ENCODE measurements around the gene C10orf90. TPM values are rescaled to one million over a fixed set of nuclear protein-coding genes. Genes with fewer than 3 reads are reported as not detected.

Gene C10orf90
- total and polyA plus RNA-seq, 8 donors = 0.32 to 0.64 (median 0.47) TPM; not detected in 5

GRCh38 chr10:126705131-126705530, 34.6 kb upstream of the C10orf90 start:
- no peak for ATAC-seq
- WGBS, 2 donors = 54 to 68% methylated on average over 5 of the region's 5 CpGs

GRCh38 chr10:126704649-126705048, 34.2 kb upstream of the C10orf90 start:
- Histone ChIP-seq H3K4me1 (no peaks in the 10 kb centered on the region), H3K36me3 (no peaks in the 10 kb centered on the region), H3K9me3 (no peaks in the 10 kb centered on the region), H3K27ac (no peak overlapping the region), H3K27me3 (no peaks in the 10 kb centered on the region), H3K4me3 (no peak overlapping the region)
- WGBS, 2 donors = 49 to 53% methylated on average over 7 of the region's 7 CpGs
- ATAC-seq (no peak), FAIRE-seq (no peak), DNase-seq (no peak)
- TF ChIP-seq CTCF (IDR thresholded peaks at IDR 0.05) = no peak
- intact Hi-C loops (cut with DNase I) = no loop called here

More at GRCh38 chr10:126705131-126705530, 34.6 kb upstream of the C10orf90 start:
- Histone ChIP-seq H3K9me3 (no peaks in the 10 kb centered on the region), H3K27me3 (no peaks in the 10 kb centered on the region), H3K36me3 (no peaks in the 10 kb centered on the region), H3K4me1 (no peaks in the 10 kb centered on the region), H3K27ac (no peak overlapping the region), H3K4me3 (no peak overlapping the region)
- FAIRE-seq (no peak), DNase-seq (no peak)
- no peak for TF ChIP-seq CTCF (IDR thresholded peaks at IDR 0.05)
- intact Hi-C loops (cut with DNase I) = no loop called here

GRCh38 chr10:126702181-126702580, 31.7 kb upstream of the C10orf90 start:
- Histone ChIP-seq H3K9me3 (no peaks in the 10 kb centered on the region), H3K4me3 (no peak overlapping the region), H3K36me3 (no peaks in the 10 kb centered on the region), H3K27ac (no peak overlapping the region), H3K27me3 (no peaks in the 10 kb centered on the region), H3K4me1 (no peaks in the 10 kb centered on the region)
- intact Hi-C loops (cut with DNase I) = no loop called here
- DNase-seq (no peak), ATAC-seq (no peak), FAIRE-seq (no peak)
- no peak for TF ChIP-seq CTCF (IDR thresholded peaks at IDR 0.05)
- WGBS, 2 donors = 64 to 71% methylated on average over 3 of the region's 3 CpGs

- no peaks in the 10 kb centered on the region for H3K36me3 ChIP-seq
- no peaks in the 10 kb centered on the region for H3K27me3 ChIP-seq
- no peaks in the 10 kb centered on the region for H3K4me1 ChIP-seq
- ATAC-seq (no peak), DNase-seq (no peak), FAIRE-seq (no peak)
- H3K4me3 ChIP-seq = no peak overlapping the region
- no peak for TF ChIP-seq CTCF (IDR thresholded peaks at IDR 0.05)
- no peaks in the 10 kb centered on the region for H3K9me3 ChIP-seq
- no peak overlapping the region for H3K27ac ChIP-seq
- 72% methylated on average over 2 of the region's 2 CpGs for WGBS, 2 donors
- intact Hi-C loops (cut with DNase I) = no loop called here
Observed at GRCh38 chr10:126701526-126701925, 31.0 kb upstream of the C10orf90 start.

GRCh38 chr10:126696684-126697083, 26.2 kb upstream of the C10orf90 start:
- Histone ChIP-seq H3K4me1 (no peaks in the 10 kb centered on the region), H3K4me3 (no peak overlapping the region), H3K27ac (no peak overlapping the region), H3K9me3 (no peaks in the 10 kb centered on the region), H3K36me3 (no peaks in the 10 kb centered on the region), H3K27me3 (no peaks in the 10 kb centered on the region)
- ATAC-seq (no peak), DNase-seq (no peak), FAIRE-seq (no peak)
- WGBS, 2 donors = 58 to 66% methylated on average over 1 of the region's 1 CpG
- intact Hi-C loops (cut with DNase I) = no loop called here
- TF ChIP-seq CTCF (IDR thresholded peaks at IDR 0.05) = no peak
